ENCODE results near the gene ANKMY1.

GRCh38 chr2:240463274-240463865 is 94.4 kb downstream of the ANKMY1 start:
- TF ChIP-seq CTCF (conservative IDR thresholded peaks at IDR 0.05) (no peak), EZH2 (IDR thresholded peaks at IDR 0.05; ENCODE audit: low read depth) (no peak)
